HepG2 (cell line): Measurements from ENCODE around the gene ACTN4. TPM values are rescaled to one million over a fixed set of nuclear protein-coding genes. Genes with fewer than 3 reads are reported as not detected.

Experiments
- CREB3 ChIP-seq: sonication (generic); formaldehyde crosslinking; IDR thresholded peaks from 2 replicates; pipeline ENCODE4 v1.5.0; 2020; ENCODE audit warnings: missing genetic modification reagents
- DDIT3 ChIP-seq: sonication (generic); formaldehyde crosslinking; IDR thresholded peaks from 2 replicates; pipeline ENCODE4 v1.4.0; 2020; ENCODE audit warnings: mild to moderate bottlenecking, missing genetic modification reagents
- ETV6 ChIP-seq: sonication (generic); formaldehyde crosslinking; conservative IDR thresholded peaks from 2 replicates; pipeline ENCODE4 v1.4.0; 2020; ENCODE audit warnings: missing genetic modification reagents
- HOXA5 ChIP-seq: sonication (generic); formaldehyde crosslinking; IDR thresholded peaks from 2 replicates; pipeline ENCODE4 v1.4.0; 2020; ENCODE audit warnings: missing genetic modification reagents
- KDM1A ChIP-seq: IDR thresholded peaks from 2 replicates; pipeline ENCODE4 v1.6.1; 2016; ENCODE audit warnings: missing compliant biosample characterization
- KDM4B ChIP-seq: sonication (generic); formaldehyde crosslinking; IDR thresholded peaks from 2 replicates; pipeline ENCODE4 v1.4.0; 2020; ENCODE audit warnings: missing genetic modification reagents
- MED13 ChIP-seq: sonication (generic); formaldehyde crosslinking; IDR thresholded peaks from 2 replicates; pipeline ENCODE4 v1.5.0; 2020; ENCODE audit warnings: missing genetic modification reagents
- MIER2 ChIP-seq: IDR thresholded peaks from 2 replicates; pipeline ENCODE4 v1.6.1; 2016; ENCODE audit warnings: missing biosample characterization, missing genetic modification reagents
- NFE2 ChIP-seq: sonication (generic); formaldehyde crosslinking; IDR thresholded peaks from 2 replicates; pipeline ENCODE4 v1.4.0; 2020; ENCODE audit warnings: missing genetic modification reagents
- NFKBIZ ChIP-seq: IDR thresholded peaks from 2 replicates; pipeline ENCODE4 v1.6.1; 2018; ENCODE audit warnings: missing genetic modification reagents, missing compliant biosample characterization
- NPAS2 ChIP-seq: sonication (generic); formaldehyde crosslinking; IDR thresholded peaks from 2 replicates; pipeline ENCODE4 v1.8.0; 2022; ENCODE audit warnings: mild to moderate bottlenecking, missing genetic modification reagents, borderline replicate concordance
- NR2F1 ChIP-seq, 2 experiments: fragments of 450-650 bp in 1 of 2; formaldehyde crosslinking in 1 of 2; IDR thresholded peaks; 2 replicates each; pipeline versions ENCODE4 v1.5.0 to v1.6.1; 2016 to 2020; ENCODE audit warnings: mild to moderate bottlenecking in 1 of 2, missing compliant biosample characterization in 1 of 2, missing genetic modification reagents in 1 of 2, moderate library complexity in 1 of 2
- PCBP1 ChIP-seq: fragments of 200-400 bp; formaldehyde crosslinking; IDR thresholded peaks from 2 replicates; pipeline ENCODE4 v1.6.1; 2017; ENCODE audit warnings: mild to moderate bottlenecking, low read depth, low read length, borderline replicate concordance
- PPARG ChIP-seq: conservative IDR thresholded peaks from 2 replicates; pipeline ENCODE4 v1.6.1; 2016; ENCODE audit warnings: missing biosample characterization, missing genetic modification reagents
- SKI ChIP-seq: fragments of 450-650 bp; IDR thresholded peaks from one replicate; pipeline ENCODE4 v1.6.1; 2018; ENCODE audit warnings: mild to moderate bottlenecking; ENCODE audit not compliant: partially characterized antibody
- TBP ChIP-seq: sonication (generic); formaldehyde crosslinking; IDR thresholded peaks from 2 replicates; pipeline ENCODE4 v1.5.0; 2020; ENCODE audit warnings: missing genetic modification reagents
- TEAD2 ChIP-seq: sonication (generic); formaldehyde crosslinking; IDR thresholded peaks from 2 replicates; pipeline ENCODE4 v1.9.0; 2021; ENCODE audit warnings: missing genetic modification reagents
- ZBTB2 ChIP-seq: sonication (generic); formaldehyde crosslinking; IDR thresholded peaks from 2 replicates; pipeline ENCODE4 v1.8.0; 2022; ENCODE audit warnings: low read depth, missing genetic modification reagents
- ZBTB3 ChIP-seq: sonication (generic); formaldehyde crosslinking; IDR thresholded peaks from 2 replicates; pipeline ENCODE4 v1.4.0; 2020; ENCODE audit warnings: low read depth, mild to moderate bottlenecking, moderate library complexity, missing genetic modification reagents, borderline replicate concordance
- ZBTB8A ChIP-seq: sonication (generic); formaldehyde crosslinking; IDR thresholded peaks from 2 replicates; pipeline ENCODE4 v1.4.0; 2020; ENCODE audit warnings: mild to moderate bottlenecking, low read depth, missing genetic modification reagents, borderline replicate concordance
- ZNF564 ChIP-seq: sonication (generic); formaldehyde crosslinking; IDR thresholded peaks from 2 replicates; pipeline ENCODE4 v1.8.1; 2023; ENCODE audit warnings: mild to moderate bottlenecking, missing genetic modification reagents
- ZNF572 ChIP-seq: sonication (generic); formaldehyde crosslinking; IDR thresholded peaks from 2 replicates; pipeline ENCODE4 v1.5.1; 2020; ENCODE audit warnings: mild to moderate bottlenecking, missing genetic modification reagents
- ZNF672 ChIP-seq: sonication (generic); formaldehyde crosslinking; IDR thresholded peaks from 2 replicates; pipeline ENCODE4 v1.8.1; 2022; ENCODE audit warnings: missing genetic modification reagents
- ZSCAN25 ChIP-seq: sonication (generic); formaldehyde crosslinking; IDR thresholded peaks from 2 replicates; pipeline ENCODE4 v1.8.0; 2022; ENCODE audit warnings: mild to moderate bottlenecking, missing genetic modification reagents
- polyA plus RNA-seq, 8 experiments: library from polyadenylated mRNA; depleted of rRNA in 3 of 8; stranded (reverse) in 7 of 8; unstranded in 1 of 8; fragments of >200 nt; fragmentation: Illumina TruSeq in 4 of 8; extraction: Trizol in 4 of 8; gene quantifications; 2 replicates each; pipeline versions ENCODE4 v1.2.1 to v1.2.3, GENCODE V29; 2011 to 2016; ENCODE audit warnings: low read depth in 4 of 8, missing spikeins in 1 of 8, mixed read lengths in 1 of 8; ENCODE audit not compliant: insufficient read depth in 1 of 8
- total RNA-seq, 5 experiments: library from RNA; depleted of rRNA; stranded (reverse); fragments of >200 nt; fragmentation: Illumina TruSeq; extraction: Trizol; gene quantifications; 2 replicates each; pipeline ENCODE4 v1.2.3, GENCODE V29; 2016; ENCODE audit warnings: low read depth in 1 of 5
- TF ChIP-seq, protein P1 (sequence below): sonication (generic); formaldehyde crosslinking; IDR thresholded peaks from 2 replicates; pipeline ENCODE4 v1.5.0; 2020; ENCODE audit warnings: missing genetic modification reagents
- TF ChIP-seq, protein P2 (sequence below): sonication (generic); formaldehyde crosslinking; IDR thresholded peaks from 2 replicates; pipeline ENCODE4 v1.4.0; 2020; ENCODE audit warnings: missing genetic modification reagents; ENCODE audit errors: not compliant biosample characterization
- TF ChIP-seq, protein P3 (sequence below): IDR thresholded peaks from 2 replicates; pipeline ENCODE4 v1.6.1; 2018; ENCODE audit warnings: missing genetic modification reagents, mild to moderate bottlenecking, missing compliant biosample characterization

ACTN4 gene
- total and polyA plus RNA-seq, 2 of the 13 experiments (the other 11 are each of a cell fraction or from before 2014, with no cell fraction given): 171 to 192 TPM

GRCh38 chr19:38759590-38760003 is 112.1 kb downstream of the ACTN4 start (continued):
- TF ChIP-seq PCBP1 (no peak), CREB3 (no peak), ZNF672 (no peak), NPAS2 (CRISPR knock-in tag) (no peak), SKI (peak; percentile 71), ZBTB3 (CRISPR knock-in tag) (peak; percentile 40; the same call in 1 of the 2 replicates), NFE2 (CRISPR knock-in tag) (no peak), TEAD2 (CRISPR knock-in tag) (no peak), HOXA5 (no peak), MIER2 (CRISPR knock-in tag) (no peak), NR2F1 (CRISPR knock-in tag; IDR thresholded peaks at IDR 0.05) (peak; percentile 16 to 53; a peak in 2 of 4 replicates), NFKBIZ (CRISPR knock-in tag) (no peak), ZNF572 (CRISPR knock-in tag) (no peak), KDM1A (CRISPR knock-in tag) (peak; percentile 38; the same call in 1 of the 2 replicates), ZSCAN25 (CRISPR knock-in tag) (no peak), ZBTB2 (CRISPR knock-in tag) (no peak), TBP (no peak), DDIT3 (CRISPR knock-in tag) (no peak), ZNF564 (CRISPR knock-in tag) (no peak), ETV6 (CRISPR knock-in tag) (no peak), PPARG (CRISPR knock-in tag) (peak; percentile 84), KDM4B (CRISPR knock-in tag) (no peak), ZBTB8A (CRISPR knock-in tag) (no peak), MED13 (CRISPR knock-in tag) (peak; percentile 76; the same call in 1 of the 2 replicates)
- TF ChIP-seq, protein P1, sequence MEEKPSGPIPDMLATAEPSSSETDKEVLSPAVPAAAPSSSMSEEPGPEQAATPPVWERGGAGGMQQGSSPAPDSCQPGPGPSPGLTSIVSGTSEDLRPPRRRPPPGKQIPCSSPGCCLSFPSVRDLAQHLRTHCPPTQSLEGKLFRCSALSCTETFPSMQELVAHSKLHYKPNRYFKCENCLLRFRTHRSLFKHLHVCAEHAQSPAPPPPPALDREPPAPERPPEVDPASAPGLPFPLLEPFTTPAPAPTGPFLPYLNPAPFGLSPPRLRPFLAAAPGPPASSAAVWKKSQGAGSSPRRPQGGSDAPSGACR: no peak
- TF ChIP-seq, protein P2, sequence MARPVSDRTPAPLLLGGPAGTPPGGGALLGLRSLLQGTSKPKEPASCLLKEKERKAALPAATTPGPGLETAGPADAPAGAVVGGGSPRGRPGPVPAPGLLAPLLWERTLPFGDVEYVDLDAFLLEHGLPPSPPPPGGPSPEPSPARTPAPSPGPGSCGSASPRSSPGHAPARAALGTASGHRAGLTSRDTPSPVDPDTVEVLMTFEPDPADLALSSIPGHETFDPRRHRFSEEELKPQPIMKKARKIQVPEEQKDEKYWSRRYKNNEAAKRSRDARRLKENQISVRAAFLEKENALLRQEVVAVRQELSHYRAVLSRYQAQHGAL (CRISPR knock-in tag): no peak
- TF ChIP-seq, protein P3, sequence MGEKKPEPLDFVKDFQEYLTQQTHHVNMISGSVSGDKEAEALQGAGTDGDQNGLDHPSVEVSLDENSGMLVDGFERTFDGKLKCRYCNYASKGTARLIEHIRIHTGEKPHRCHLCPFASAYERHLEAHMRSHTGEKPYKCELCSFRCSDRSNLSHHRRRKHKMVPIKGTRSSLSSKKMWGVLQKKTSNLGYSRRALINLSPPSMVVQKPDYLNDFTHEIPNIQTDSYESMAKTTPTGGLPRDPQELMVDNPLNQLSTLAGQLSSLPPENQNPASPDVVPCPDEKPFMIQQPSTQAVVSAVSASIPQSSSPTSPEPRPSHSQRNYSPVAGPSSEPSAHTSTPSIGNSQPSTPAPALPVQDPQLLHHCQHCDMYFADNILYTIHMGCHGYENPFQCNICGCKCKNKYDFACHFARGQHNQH (CRISPR knock-in tag): peak; percentile 88
